Natural killer cell (primary cell): ENCODE measurements around the gene ACTRT2. TPM values are rescaled to one million over a fixed set of nuclear protein-coding genes. Genes with fewer than 3 reads are reported as not detected.

Experiments used
- ATAC-seq, 3 donors: fragments of 150-1000 bp in 2 of 3; fragments of 200-7000 bp in 1 of 3; cut with Tn5 transposase; 1 replicate in 1 of 3; 2 replicates in 2 of 3; pipeline ENCODE4 v1.10.0; 2021; ENCODE audit warnings: mild to moderate bottlenecking in 2 of 3, moderate library complexity in 2 of 3
- DNase-seq, 2 donors: peaks; one replicate each; pipeline versions ENCODE4 v3.0.0 to v3.0.0-alpha.2; 2013 to 2021; ENCODE audit warnings: mixed read lengths in 1 of 2
- H3K27ac ChIP-seq: one replicate; pipeline ENCODE4 v1.5.1; 2013; ENCODE audit warnings: mild to moderate bottlenecking, low read length
- H3K27me3 ChIP-seq: one replicate; pipeline ENCODE4 v1.6.1; 2013; ENCODE audit warnings: low read length; ENCODE audit not compliant: control insufficient read depth, insufficient read depth
- H3K36me3 ChIP-seq: one replicate; pipeline ENCODE4 v1.6.1; 2013; ENCODE audit warnings: low read length; ENCODE audit not compliant: control insufficient read depth, insufficient read depth
- H3K4me1 ChIP-seq: one replicate; pipeline ENCODE4 v1.6.1; 2013; ENCODE audit warnings: low read length; ENCODE audit not compliant: control insufficient read depth, insufficient read depth
- H3K4me3 ChIP-seq: one replicate; pipeline ENCODE4 v1.5.1; 2013; ENCODE audit warnings: low read length
- H3K9me3 ChIP-seq: one replicate; pipeline ENCODE4 v1.6.1; 2013; ENCODE audit warnings: low read length; ENCODE audit not compliant: control insufficient read depth, insufficient read depth
- H3K27ac Mint-ChIP-seq, 2 donors: one replicate each; pipeline ENCODE4 v1.8.0; 2022; ENCODE audit warnings: mild to moderate bottlenecking in 2 of 2, mixed read lengths in 2 of 2, moderate library complexity in 1 of 2
- H3K27me3 Mint-ChIP-seq, 2 donors: one replicate each; pipeline ENCODE4 v1.8.0; 2022; ENCODE audit warnings: low read depth in 2 of 2, mixed read lengths in 2 of 2
- H3K36me3 Mint-ChIP-seq: one replicate; pipeline ENCODE4 v1.8.0; 2022; ENCODE audit warnings: mixed read lengths
- H3K4me1 Mint-ChIP-seq, 2 donors: one replicate each; pipeline ENCODE4 v1.8.0; 2022; ENCODE audit warnings: mixed read lengths in 2 of 2
- H3K4me3 Mint-ChIP-seq: one replicate; pipeline ENCODE4 v1.8.0; 2022; ENCODE audit warnings: mild to moderate bottlenecking, moderate library complexity, mixed read lengths
- H3K9me3 Mint-ChIP-seq, 2 donors: one replicate each; pipeline ENCODE4 v1.8.0; 2022; ENCODE audit warnings: mixed read lengths in 2 of 2
- CTCF ChIP-seq: fragments of 200-600 bp; IDR thresholded peaks from one replicate; pipeline ENCODE4 v1.8.0; 2022; ENCODE audit warnings: antibody characterized with exemption
- WGBS: methylation state at CpG from one replicate; pipeline ENCODE4 v1.1.7; 2013; ENCODE audit warnings: missing lambda C conversion rate; ENCODE audit not compliant: insufficient coverage; 5-methylcytosine and 5-hydroxymethylcytosine counted together
- intact Hi-C: fragments of 100-400 bp; cut with micrococcal nuclease; formaldehyde crosslinking; loops from one replicate; pipeline ENCODE4 v1.14.2; 2022
- total RNA-seq, 4 donors: library from RNA; stranded (reverse); fragments of 120-200 nt in 1 of 4; gene quantifications; one replicate each; pipeline versions ENCODE4 v1.2.3 to v1.2.4, GENCODE V29; 2013 to 2022

The ACTRT2 gene
- total RNA-seq, 3 donors from 2014 or later (not counting 1 experiment from before 2014, with no cell fraction given), result not detected

- no peak for ATAC-seq
These were observed 11.2 kb downstream of the ACTRT2 start for GRCh38 chr1:3032371-3033039.

GRCh38 chr1:3033040-3033789 is 11.9 kb downstream of the ACTRT2 start:
- no peaks in the 10 kb centered on the region for H3K9me3 ChIP-seq
- Mint-ChIP-seq H3K27ac (no peak overlapping the region), H3K4me3 (no peak overlapping the region), H3K27me3 (no peaks in the 10 kb centered on the region), H3K36me3 (no peaks in the 10 kb centered on the region), H3K4me1 (no peaks in the 10 kb centered on the region), H3K9me3 (no peaks in the 10 kb centered on the region)
- H3K27ac ChIP-seq, result no peak overlapping the region
- intact Hi-C loops, result no loop called here
- ATAC-seq (peak in 1 of 3 donors; percentile 32), DNase-seq (peak in 1 of 2 donors; percentile 81)
- 69% methylated on average over 18 of the region's 25 CpGs for WGBS
- H3K36me3 ChIP-seq, result no peaks in the 10 kb centered on the region
- no peaks in the 10 kb centered on the region for H3K27me3 ChIP-seq
- no peak overlapping the region for H3K4me3 ChIP-seq
- no peaks in the 10 kb centered on the region for H3K4me1 ChIP-seq
- no peak for TF ChIP-seq CTCF

More at GRCh38 chr1:3032371-3033039, 11.2 kb downstream of the ACTRT2 start:
- no peak overlapping the region for H3K4me3 ChIP-seq
- no peaks in the 10 kb centered on the region for H3K27me3 ChIP-seq
- no peak overlapping the region for H3K4me3 Mint-ChIP-seq
- 87% methylated on average over 21 of the region's 21 CpGs for WGBS
- no peak for TF ChIP-seq CTCF
- no peak for DNase-seq
- H3K9me3 ChIP-seq, result no peaks in the 10 kb centered on the region
- no peak overlapping the region for H3K27ac Mint-ChIP-seq
- H3K27ac ChIP-seq, result no peak overlapping the region
- H3K4me1 Mint-ChIP-seq, result no peaks in the 10 kb centered on the region
- H3K9me3 Mint-ChIP-seq, result no peaks in the 10 kb centered on the region
- no peaks in the 10 kb centered on the region for H3K27me3 Mint-ChIP-seq
- no peaks in the 10 kb centered on the region for H3K36me3 Mint-ChIP-seq
- no peaks in the 10 kb centered on the region for H3K36me3 ChIP-seq
- no peaks in the 10 kb centered on the region for H3K4me1 ChIP-seq
- intact Hi-C loops, result no loop called here

- no peak overlapping the region for H3K4me3 ChIP-seq
- no peak for DNase-seq
- Mint-ChIP-seq H3K4me3 (no peak overlapping the region), H3K27me3 (no peaks in the 10 kb centered on the region), H3K4me1 (no peaks in the 10 kb centered on the region), H3K9me3 (no peaks in the 10 kb centered on the region), H3K27ac (no peak overlapping the region), H3K36me3 (no peaks in the 10 kb centered on the region)
- H3K4me1 ChIP-seq, result no peaks in the 10 kb centered on the region
- H3K36me3 ChIP-seq, result no peaks in the 10 kb centered on the region
- intact Hi-C loops, result no loop called here
- no peaks in the 10 kb centered on the region for H3K27me3 ChIP-seq
- ATAC-seq, result no peak
- 83% methylated on average over 4 of the region's 4 CpGs for WGBS
- no peaks in the 10 kb centered on the region for H3K9me3 ChIP-seq
- TF ChIP-seq CTCF, result no peak
- H3K27ac ChIP-seq, result no peak overlapping the region
These were observed 12.5 kb downstream of the ACTRT2 start for GRCh38 chr1:3033790-3034090.
